Bone marrow (tissue), 2 donors: Measurements from ENCODE around the gene ATP11B.
"Not testable (repeated sequence)": the region's sequence is repeated elsewhere in the genome, so short reads cannot be mapped to it uniquely, and the experiment has no call there.

ENCODE experiments used
- DNase-seq, 2 donors: peaks; one replicate each; lab custom pipeline; 2025; lab: John Stamatoyannopoulos, UW

ATP11B gene

GRCh38 chr3:182795389-182795782 lies 2.1 kb downstream of the ATP11B start:
- DNase-seq = peak in 1 of 2 donors; percentile 51

- DNase-seq = no peak
These were observed 3.0 kb downstream of the ATP11B start for GRCh38 chr3:182796310-182796709.

- no peak for DNase-seq
These were observed 4.6 kb downstream of the ATP11B start for GRCh38 chr3:182797876-182798275.

- not testable (repeated sequence) for DNase-seq
These were observed 5.8 kb downstream of the ATP11B start for GRCh38 chr3:182799143-182799542.

- DNase-seq = no peak
These were observed 7.2 kb downstream of the ATP11B start for GRCh38 chr3:182800508-182800907.

- DNase-seq = no peak
These were observed 9.4 kb downstream of the ATP11B start for GRCh38 chr3:182802413-182803390.

- DNase-seq = no peak
These were observed 10.3 kb downstream of the ATP11B start for GRCh38 chr3:182803596-182803995.

- no peak for DNase-seq
These were observed 13.8 kb downstream of the ATP11B start for GRCh38 chr3:182807061-182807460.

- DNase-seq = no peak
These were observed 14.9 kb downstream of the ATP11B start for GRCh38 chr3:182808041-182808770.

- DNase-seq = no peak
These were observed 16.2 kb downstream of the ATP11B start for GRCh38 chr3:182809531-182809930.

- no peak for DNase-seq
These were observed 17.4 kb downstream of the ATP11B start for GRCh38 chr3:182810574-182811268.

- no peak for DNase-seq
These were observed 17.9 kb downstream of the ATP11B start for GRCh38 chr3:182811269-182811596.

GRCh38 chr3:182812123-182812522 lies 18.8 kb downstream of the ATP11B start:
- DNase-seq = no peak

GRCh38 chr3:182814419-182815062 lies 21.2 kb downstream of the ATP11B start:
- no peak for DNase-seq

- DNase-seq = no peak
These were observed 22.9 kb downstream of the ATP11B start for GRCh38 chr3:182816181-182816580.

- no peak for DNase-seq
These were observed 25.1 kb downstream of the ATP11B start for GRCh38 chr3:182818296-182818978.

GRCh38 chr3:182821221-182821981 lies 28.1 kb downstream of the ATP11B start:
- no peak for DNase-seq

GRCh38 chr3:182822260-182822659 lies 29.0 kb downstream of the ATP11B start:
- not testable (repeated sequence) for DNase-seq

- DNase-seq = no peak
These were observed 31.7 kb downstream of the ATP11B start for GRCh38 chr3:182824957-182825356.

GRCh38 chr3:182829761-182830405 lies 36.6 kb downstream of the ATP11B start:
- DNase-seq = no peak
